Caco-2 (cell line): Measurements from ENCODE around the gene TUSC1. TPM values are rescaled to one million over a fixed set of nuclear protein-coding genes. Genes with fewer than 3 reads are reported as not detected.
"Not testable (repeated sequence)": the region's sequence is repeated elsewhere in the genome, so short reads cannot be mapped to it uniquely, and the experiment has no call there.

Source experiments
- BruUV-seq: library from RNA; stranded (reverse); fragments of 400-500 nt; replicated peaks from 2 replicates; lab custom pipeline; 2021; lab: Mats Ljungman, UMichigan
- CTCF ChIA-PET: fragments of 300-600 bp; sonication (Branson Sonifier 250); formaldehyde crosslinking; loops from one replicate; lab custom pipeline; 2022; ENCODE audit warnings: antibody characterized with exemption; lab: Charles Lee
- POLR2A ChIA-PET: fragments of 300-600 bp; sonication (Branson Sonifier 250); formaldehyde crosslinking; loops from one replicate; lab custom pipeline; 2022; ENCODE audit warnings: antibody characterized with exemption; lab: Charles Lee
- DNase-seq, 2 experiments: peaks; one replicate each; pipeline versions ENCODE4 v3.0.0 to v3.0.0-alpha.2; 2020 to 2022
- H3K27me3 ChIP-seq: replicated peaks from 2 replicates; pipeline ENCODE4 v1.6.0; 2011; ENCODE audit warnings: low read length; ENCODE audit not compliant: control insufficient read depth, insufficient read depth
- H3K36me3 ChIP-seq: 2 replicates; pipeline ENCODE4 v1.5.1; 2011; ENCODE audit warnings: low read length; ENCODE audit not compliant: control insufficient read depth, insufficient read depth
- H3K4me1 ChIP-seq: fragments of 250-450 bp; sonication (Bioruptor Pico); 2 replicates; pipeline ENCODE4 v1.5.1; 2020; ENCODE audit warnings: mild to moderate bottlenecking
- H3K4me3 ChIP-seq: 2 replicates; pipeline ENCODE4 v1.5.1; 2011; ENCODE audit warnings: low read depth, mild to moderate bottlenecking, control low read depth, low read length
- H3K9me3 ChIP-seq: fragments of 250-450 bp; sonication (Bioruptor Pico); 2 replicates; pipeline ENCODE4 v1.5.1; 2020; ENCODE audit warnings: mild to moderate bottlenecking, moderate library complexity
- H3K27ac Mint-ChIP-seq: one replicate; pipeline ENCODE4 v1.8.0; 2022; ENCODE audit warnings: mixed read lengths; ENCODE audit not compliant: unreplicated experiment
- H3K27me3 Mint-ChIP-seq: one replicate; pipeline ENCODE4 v1.8.0; 2022; ENCODE audit warnings: mixed read lengths; ENCODE audit not compliant: insufficient read depth, unreplicated experiment
- H3K36me3 Mint-ChIP-seq: one replicate; pipeline ENCODE4 v1.8.0; 2022; ENCODE audit warnings: mild to moderate bottlenecking, mixed read lengths; ENCODE audit not compliant: insufficient read depth, unreplicated experiment
- H3K4me1 Mint-ChIP-seq: one replicate; pipeline ENCODE4 v1.8.0; 2022; ENCODE audit warnings: low read depth, mixed read lengths; ENCODE audit not compliant: unreplicated experiment
- H3K4me3 Mint-ChIP-seq: one replicate; pipeline ENCODE4 v1.8.0; 2022; ENCODE audit warnings: mild to moderate bottlenecking, moderate library complexity, mixed read lengths; ENCODE audit not compliant: unreplicated experiment
- H3K9me3 Mint-ChIP-seq: one replicate; pipeline ENCODE4 v1.8.0; 2022; ENCODE audit warnings: mixed read lengths; ENCODE audit not compliant: unreplicated experiment
- intact Hi-C: fragments of 100-400 bp; cut with micrococcal nuclease; formaldehyde crosslinking; loops from one replicate; pipeline ENCODE4 v1.10.0; 2022; ENCODE audit not compliant: unreplicated experiment
- total RNA-seq: library from RNA; stranded (reverse); gene quantifications from 2 replicates; pipeline ENCODE4 v1.2.3, GENCODE V29; 2022
- TF ChIP-seq, protein P1 (sequence below), 2 experiments: fragments of 200-600 bp in 1 of 2; IDR thresholded peaks; 1 replicate in 1 of 2; 2 replicates in 1 of 2; pipeline versions ENCODE4 v1.5.1 to v1.8.0; 2011 to 2022; ENCODE audit warnings: antibody characterized with exemption in 1 of 2, control low read depth in 1 of 2, inconsistent platforms in 1 of 2, low read depth in 1 of 2, low read length in 1 of 2, mild to moderate bottlenecking in 1 of 2, moderate library complexity in 1 of 2; ENCODE audit not compliant: insufficient read depth in 1 of 2, severe bottlenecking in 1 of 2, unreplicated experiment in 1 of 2

TUSC1 gene
- total RNA-seq, 1 experiment from 2014 or later, result 2.4 TPM

GRCh38 chr9:25703701-25704357 is 25.6 kb upstream of the TUSC1 start:
- no peaks in the 10 kb centered on the region for H3K9me3 Mint-ChIP-seq
- H3K4me3 Mint-ChIP-seq, result no peak overlapping the region
- no TSS peak for BruUV-seq
- Histone ChIP-seq H3K9me3 (no peaks in the 10 kb centered on the region), H3K4me1 (no peaks in the 10 kb centered on the region), H3K27me3 (no peaks in the 10 kb centered on the region), H3K4me3 (no peak overlapping the region), H3K36me3 (no peaks in the 10 kb centered on the region)
- no peaks in the 10 kb centered on the region for H3K4me1 Mint-ChIP-seq
- TF ChIP-seq, protein P1, sequence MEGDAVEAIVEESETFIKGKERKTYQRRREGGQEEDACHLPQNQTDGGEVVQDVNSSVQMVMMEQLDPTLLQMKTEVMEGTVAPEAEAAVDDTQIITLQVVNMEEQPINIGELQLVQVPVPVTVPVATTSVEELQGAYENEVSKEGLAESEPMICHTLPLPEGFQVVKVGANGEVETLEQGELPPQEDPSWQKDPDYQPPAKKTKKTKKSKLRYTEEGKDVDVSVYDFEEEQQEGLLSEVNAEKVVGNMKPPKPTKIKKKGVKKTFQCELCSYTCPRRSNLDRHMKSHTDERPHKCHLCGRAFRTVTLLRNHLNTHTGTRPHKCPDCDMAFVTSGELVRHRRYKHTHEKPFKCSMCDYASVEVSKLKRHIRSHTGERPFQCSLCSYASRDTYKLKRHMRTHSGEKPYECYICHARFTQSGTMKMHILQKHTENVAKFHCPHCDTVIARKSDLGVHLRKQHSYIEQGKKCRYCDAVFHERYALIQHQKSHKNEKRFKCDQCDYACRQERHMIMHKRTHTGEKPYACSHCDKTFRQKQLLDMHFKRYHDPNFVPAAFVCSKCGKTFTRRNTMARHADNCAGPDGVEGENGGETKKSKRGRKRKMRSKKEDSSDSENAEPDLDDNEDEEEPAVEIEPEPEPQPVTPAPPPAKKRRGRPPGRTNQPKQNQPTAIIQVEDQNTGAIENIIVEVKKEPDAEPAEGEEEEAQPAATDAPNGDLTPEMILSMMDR (IDR thresholded peaks at IDR 0.05; ENCODE audit: insufficient read depth in 1 of 2, low read depth in 1 of 2, low read length in 1 of 2, severe bottlenecking in 1 of 2, unreplicated experiment in 1 of 2), result no peak
- CTCF ChIA-PET, result no interaction called here
- H3K27me3 Mint-ChIP-seq, result no peaks in the 10 kb centered on the region
- H3K36me3 Mint-ChIP-seq, result no peaks in the 10 kb centered on the region
- POLR2A ChIA-PET, result no interaction called here
- H3K27ac Mint-ChIP-seq, result no peak overlapping the region
- no peak for DNase-seq
- intact Hi-C loops, result no loop called here

DNA sequence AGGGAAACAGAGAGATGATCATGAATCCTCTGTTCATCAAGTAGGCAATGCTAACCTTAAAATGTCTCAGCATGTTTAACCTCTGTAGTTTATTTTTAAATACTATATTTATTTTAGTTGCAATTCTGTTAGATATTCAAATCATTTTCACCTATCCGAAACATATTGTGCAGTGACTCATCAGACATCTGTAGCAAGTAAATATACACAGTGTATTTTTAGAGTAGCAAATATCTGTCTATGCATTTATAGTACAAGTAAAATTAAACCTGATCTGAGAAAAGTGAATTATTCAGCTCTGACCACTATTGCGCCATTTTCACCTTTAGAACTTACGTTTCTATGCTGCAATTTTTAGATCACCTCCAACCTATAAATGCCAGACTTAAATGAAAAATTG is 24.3 kb upstream of the TUSC1 start:
- Mint-ChIP-seq H3K4me3 (no peak overlapping the region), H3K27ac (no peak overlapping the region), H3K4me1 (no peaks in the 10 kb centered on the region), H3K36me3 (no peaks in the 10 kb centered on the region), H3K9me3 (no peaks in the 10 kb centered on the region), H3K27me3 (no peaks in the 10 kb centered on the region)
- no peak for DNase-seq
- POLR2A ChIA-PET, result no interaction called here
- CTCF ChIA-PET, result no interaction called here
- TF ChIP-seq, protein P1 (IDR thresholded peaks at IDR 0.05; ENCODE audit: insufficient read depth in 1 of 2, low read depth in 1 of 2, low read length in 1 of 2, severe bottlenecking in 1 of 2, unreplicated experiment in 1 of 2), result no peak
- intact Hi-C loops, result no loop called here
- no TSS peak for BruUV-seq
- Histone ChIP-seq H3K4me1 (no peaks in the 10 kb centered on the region), H3K36me3 (no peaks in the 10 kb centered on the region), H3K4me3 (no peak overlapping the region), H3K9me3 (no peaks in the 10 kb centered on the region), H3K27me3 (no peaks in the 10 kb centered on the region)

DNA sequence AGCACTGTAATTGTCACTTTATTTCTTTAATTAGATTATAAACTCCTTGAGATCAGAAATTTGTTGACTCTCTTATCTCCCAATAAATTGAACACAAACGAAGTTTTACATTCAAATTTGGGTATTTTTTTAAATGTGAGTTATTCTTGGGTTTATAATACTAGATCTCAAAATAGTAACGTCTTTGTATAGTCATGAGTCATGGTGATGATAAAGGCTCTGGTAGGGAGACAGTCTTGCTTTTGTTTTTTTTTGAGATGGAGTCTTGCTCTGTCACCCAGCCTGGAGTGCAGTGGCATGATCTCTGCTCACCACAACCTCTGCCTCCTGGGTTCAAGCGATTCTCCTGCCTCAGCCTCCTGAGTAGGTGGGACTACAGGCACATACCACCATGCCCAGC is 22.7 kb upstream of the TUSC1 start:
- H3K9me3 Mint-ChIP-seq, H3K4me3 Mint-ChIP-seq, H3K4me3 ChIP-seq, H3K36me3 ChIP-seq, BruUV-seq, CTCF ChIA-PET, H3K27ac Mint-ChIP-seq, H3K9me3 ChIP-seq, intact Hi-C loops, POLR2A ChIA-PET, H3K4me1 Mint-ChIP-seq, DNase-seq, H3K36me3 Mint-ChIP-seq, H3K27me3 ChIP-seq, H3K27me3 Mint-ChIP-seq, H3K4me1 ChIP-seq: not testable (repeated sequence)
